ENCODE measurements around the gene HSD17B2. TPM values are rescaled to one million over a fixed set of nuclear protein-coding genes. Genes with fewer than 3 reads are reported as not detected.

The HSD17B2 gene
- total and polyA plus RNA-seq, 2 of the 4 experiments (the other 2 are of a cell fraction): 0.12 to 0.18 TPM

DNA sequence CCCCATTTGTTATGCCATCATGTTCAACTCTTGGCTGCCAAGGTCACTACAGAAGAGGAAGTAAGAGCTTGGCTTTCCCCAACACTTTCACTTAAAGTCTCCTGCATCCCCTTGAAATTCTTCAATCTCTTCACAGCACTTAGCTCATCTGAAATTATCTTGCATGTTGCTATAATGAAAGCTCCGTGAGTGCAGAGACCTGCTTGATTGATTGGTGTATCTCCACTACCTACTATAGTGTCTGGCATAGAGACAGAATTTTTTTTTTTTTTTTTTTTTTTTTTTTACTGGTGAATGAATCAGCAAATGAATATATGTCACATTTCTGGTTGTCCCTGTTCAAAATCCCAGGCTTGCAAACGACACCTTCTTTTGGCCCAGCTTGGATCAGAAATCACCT is 21.9 kb upstream of the HSD17B2 start:
- no peaks in the 10 kb centered on the region for H3K36me3 ChIP-seq (ENCODE audit: control insufficient read depth, insufficient read depth, low read length)
- H2BK5ac ChIP-seq (ENCODE audit: low read depth, low read length, poor library complexity, severe bottlenecking): no peak overlapping the region
- H3K9me3 ChIP-seq (ENCODE audit: control insufficient read depth, insufficient read depth, low read length): peaks cover 7% of the 10 kb centered on the region
- dilution Hi-C loops (cut with HindIII; ENCODE audit: low sequenced_read_pairs, unreplicated experiment) (no loop called here), intact Hi-C loops (cut with micrococcal nuclease) (no loop called here), in situ Hi-C loops (cut with MboI; ENCODE audit: low sequenced_read_pairs) (no loop called here)
- no peak overlapping the region for H2BK15ac ChIP-seq (ENCODE audit: low read depth, low read length)
- no peak overlapping the region for H2AFZ ChIP-seq (replicated peaks; ENCODE audit: low read length, poor library complexity)
- no peak overlapping the region for H3K4me3 ChIP-seq (ENCODE audit: insufficient read depth, low read depth, low read length)
- no peak overlapping the region for H2AK9ac ChIP-seq (replicated peaks; ENCODE audit: low read depth, low read length, poor library complexity)
- H3K18ac ChIP-seq (ENCODE audit: low read depth, low read length): no peak overlapping the region
- H4K20me1 ChIP-seq (ENCODE audit: insufficient read depth, low read length): no peaks in the 10 kb centered on the region
- ChIA-PET CTCF (no interaction called here), POLR2A (ENCODE audit: unreplicated experiment) (no interaction called here)
- no peak overlapping the region for H2BK120ac ChIP-seq (ENCODE audit: low read depth, low read length)
- H3K27ac ChIP-seq (ENCODE audit: insufficient read depth, low read length): no peak overlapping the region
- H3K14ac ChIP-seq (replicated peaks; ENCODE audit: low read depth, low read length): no peak overlapping the region
- no peaks in the 10 kb centered on the region for H3K4me1 ChIP-seq (ENCODE audit: control insufficient read depth, insufficient read depth, low read length)
- no peaks in the 10 kb centered on the region for H3K79me1 ChIP-seq (ENCODE audit: low read depth in 1 of 2, low read length in 2 of 2)
- peaks cover 12% of the 10 kb centered on the region for H3K27me3 ChIP-seq (ENCODE audit: control insufficient read depth, insufficient read depth, low read length)
- H3K9me1 ChIP-seq (ENCODE audit: insufficient read depth, low read length): no peaks in the 10 kb centered on the region
- ATAC-seq (ENCODE audit: low read depth) (no peak), DNase-seq (no peak)
- H3K23ac ChIP-seq (ENCODE audit: low read depth, low read length): no peak overlapping the region
- no peak overlapping the region for H3K9ac ChIP-seq (ENCODE audit: low read depth, low read length)
- WGBS, 2 experiments (ENCODE audit: extremely low coverage in 2 of 2, insufficient read length in 1 of 2): no CpG with 5 or more reads among the region's 2 CpGs
- H2AK5ac ChIP-seq (ENCODE audit: low read depth, low read length): no peak overlapping the region
- no peak overlapping the region for H3K56ac ChIP-seq (ENCODE audit: extremely low read depth, insufficient read depth, low read length)
- no peak overlapping the region for H4K91ac ChIP-seq (ENCODE audit: insufficient read depth, low read depth, low read length)
- no peak overlapping the region for H4K5ac ChIP-seq (ENCODE audit: low read depth, low read length)
- no TSS peak for BruUV-seq (replicated peaks)
- H4K8ac ChIP-seq (ENCODE audit: low read depth in 2 of 2, low read length in 2 of 2): no peak overlapping the region
- no peak overlapping the region for H3K4me2 ChIP-seq (ENCODE audit: low read depth, low read length)
- H2BK20ac ChIP-seq (ENCODE audit: low read depth, low read length): no peak overlapping the region
- no peak for TF ChIP-seq MAZ (IDR thresholded peaks at IDR 0.05; ENCODE audit: borderline replicate concordance, low read depth, low read length)
- TF ChIP-seq RCOR1 (IDR thresholded peaks at IDR 0.05; ENCODE audit: insufficient replicate concordance, low read length): no peak
- TF ChIP-seq POLR2A (IDR thresholded peaks at IDR 0.05; ENCODE audit: low read depth, low read length): no peak
- TF ChIP-seq RFX5 (IDR thresholded peaks at IDR 0.05; ENCODE audit: low read depth, low read length): no peak
- no peak for TF ChIP-seq MXI1 (IDR thresholded peaks at IDR 0.05; ENCODE audit: borderline replicate concordance, low read depth, low read length)
- TF ChIP-seq RAD21 (IDR thresholded peaks at IDR 0.05; ENCODE audit: low read length): no peak
- TF ChIP-seq MAFK (IDR thresholded peaks at IDR 0.05; ENCODE audit: low read depth, low read length): no peak
- no peak for TF ChIP-seq BHLHE40 (IDR thresholded peaks at IDR 0.05; ENCODE audit: low read depth, low read length)
- TF ChIP-seq, protein P1, sequence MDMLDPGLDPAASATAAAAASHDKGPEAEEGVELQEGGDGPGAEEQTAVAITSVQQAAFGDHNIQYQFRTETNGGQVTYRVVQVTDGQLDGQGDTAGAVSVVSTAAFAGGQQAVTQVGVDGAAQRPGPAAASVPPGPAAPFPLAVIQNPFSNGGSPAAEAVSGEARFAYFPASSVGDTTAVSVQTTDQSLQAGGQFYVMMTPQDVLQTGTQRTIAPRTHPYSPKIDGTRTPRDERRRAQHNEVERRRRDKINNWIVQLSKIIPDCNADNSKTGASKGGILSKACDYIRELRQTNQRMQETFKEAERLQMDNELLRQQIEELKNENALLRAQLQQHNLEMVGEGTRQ (IDR thresholded peaks at IDR 0.05; ENCODE audit: low read depth, low read length): no peak
- no peak for TF ChIP-seq CHD1 (IDR thresholded peaks at IDR 0.05; ENCODE audit: low read depth, low read length)
- TF ChIP-seq, protein P2, sequence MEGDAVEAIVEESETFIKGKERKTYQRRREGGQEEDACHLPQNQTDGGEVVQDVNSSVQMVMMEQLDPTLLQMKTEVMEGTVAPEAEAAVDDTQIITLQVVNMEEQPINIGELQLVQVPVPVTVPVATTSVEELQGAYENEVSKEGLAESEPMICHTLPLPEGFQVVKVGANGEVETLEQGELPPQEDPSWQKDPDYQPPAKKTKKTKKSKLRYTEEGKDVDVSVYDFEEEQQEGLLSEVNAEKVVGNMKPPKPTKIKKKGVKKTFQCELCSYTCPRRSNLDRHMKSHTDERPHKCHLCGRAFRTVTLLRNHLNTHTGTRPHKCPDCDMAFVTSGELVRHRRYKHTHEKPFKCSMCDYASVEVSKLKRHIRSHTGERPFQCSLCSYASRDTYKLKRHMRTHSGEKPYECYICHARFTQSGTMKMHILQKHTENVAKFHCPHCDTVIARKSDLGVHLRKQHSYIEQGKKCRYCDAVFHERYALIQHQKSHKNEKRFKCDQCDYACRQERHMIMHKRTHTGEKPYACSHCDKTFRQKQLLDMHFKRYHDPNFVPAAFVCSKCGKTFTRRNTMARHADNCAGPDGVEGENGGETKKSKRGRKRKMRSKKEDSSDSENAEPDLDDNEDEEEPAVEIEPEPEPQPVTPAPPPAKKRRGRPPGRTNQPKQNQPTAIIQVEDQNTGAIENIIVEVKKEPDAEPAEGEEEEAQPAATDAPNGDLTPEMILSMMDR (conservative IDR thresholded peaks at IDR 0.05; ENCODE audit: low read depth, low read length): no peak
- TF ChIP-seq, protein P3, sequence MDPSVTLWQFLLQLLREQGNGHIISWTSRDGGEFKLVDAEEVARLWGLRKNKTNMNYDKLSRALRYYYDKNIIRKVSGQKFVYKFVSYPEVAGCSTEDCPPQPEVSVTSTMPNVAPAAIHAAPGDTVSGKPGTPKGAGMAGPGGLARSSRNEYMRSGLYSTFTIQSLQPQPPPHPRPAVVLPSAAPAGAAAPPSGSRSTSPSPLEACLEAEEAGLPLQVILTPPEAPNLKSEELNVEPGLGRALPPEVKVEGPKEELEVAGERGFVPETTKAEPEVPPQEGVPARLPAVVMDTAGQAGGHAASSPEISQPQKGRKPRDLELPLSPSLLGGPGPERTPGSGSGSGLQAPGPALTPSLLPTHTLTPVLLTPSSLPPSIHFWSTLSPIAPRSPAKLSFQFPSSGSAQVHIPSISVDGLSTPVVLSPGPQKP (IDR thresholded peaks at IDR 0.05; ENCODE audit: borderline replicate concordance, low read depth, low read length): no peak
- TF ChIP-seq CEBPB (IDR thresholded peaks at IDR 0.05; ENCODE audit: low read depth, low read length): no peak
- TF ChIP-seq NFE2L2 (IDR thresholded peaks at IDR 0.05; ENCODE audit: low read depth, low read length): no peak
- TF ChIP-seq FOS (IDR thresholded peaks at IDR 0.05; ENCODE audit: low read depth, low read length): no peak
- no peak overlapping the region for H3K4ac ChIP-seq (ENCODE audit: low read depth, low read length)

All from IMR-90 (cell line).